Ovary (tissue), 9 donors: ENCODE measurements around the gene UPF3A. TPM values are rescaled to one million over a fixed set of nuclear protein-coding genes. Genes with fewer than 3 reads are reported as not detected.

Experiments
- DNase-seq, 5 donors: peaks; one replicate each; pipeline ENCODE4 v3.0.0-alpha.2; 2019 to 2020
- H3K27ac ChIP-seq, 2 donors: fragments of 200-600 bp; one replicate each; pipeline versions ENCODE4 v1.5.1 to v1.8.0; 2019 to 2022
- H3K27me3 ChIP-seq: fragments of 200-600 bp; one replicate; pipeline ENCODE4 v1.8.0; 2022
- H3K36me3 ChIP-seq: fragments of 200-600 bp; sonication (generic); one replicate; pipeline ENCODE4 v1.5.1; 2019
- H3K4me1 ChIP-seq: one replicate; pipeline ENCODE4 v1.8.1; 2013; ENCODE audit warnings: mild to moderate bottlenecking, moderate library complexity; ENCODE audit not compliant: insufficient read depth
- H3K4me3 ChIP-seq: fragments of 200-600 bp; sonication (generic); one replicate; pipeline ENCODE4 v1.5.1; 2017
- H3K9me3 ChIP-seq, 2 donors: fragments of 200-600 bp in 1 of 2; sonication (generic) in 1 of 2; one replicate each; pipeline versions ENCODE4 v1.5.1 to v1.8.1; 2013 to 2019; ENCODE audit warnings: mild to moderate bottlenecking in 1 of 2, moderate library complexity in 1 of 2
- EP300 ChIP-seq: sonication (generic); formaldehyde crosslinking; IDR thresholded peaks from one replicate; pipeline ENCODE4 v1.6.1; 2017; ENCODE audit warnings: antibody characterized with exemption
- POLR2A ChIP-seq: fragments of 450-650 bp; IDR thresholded peaks from one replicate; pipeline ENCODE4 v1.6.1; 2017; ENCODE audit warnings: antibody characterized with exemption, mild to moderate bottlenecking, moderate library complexity
- WGBS, 3 donors: extraction: QIAGEN DNeasy Blood & Tissue Kit in 1 of 3; methylation state at CpG; one replicate each; pipeline versions ENCODE4 v1.1.5 to v1.1.7; 2013 to 2017; 5-methylcytosine and 5-hydroxymethylcytosine counted together
- intact Hi-C, 4 donors: fragments of 100-400 bp; cut with DNase I; formaldehyde crosslinking; loops; one replicate each; pipeline versions ENCODE4 v1.11.0 to v1.15.1; 2022 to 2023
- polyA plus RNA-seq, 2 donors: library from polyadenylated mRNA; stranded (reverse); fragments of 200-250 nt in 1 of 2; fragments of 350-450 nt in 1 of 2; fragmentation: Illumina TruSeq in 1 of 2; extraction: RNeasy Lipid Tissue Mini Kit (QIAGEN cat#74804) in 1 of 2; gene quantifications; one replicate each; pipeline ENCODE4 v1.2.3, GENCODE V29; 2013 to 2014
- total RNA-seq, 7 donors: library from RNA; depleted of rRNA in 2 of 7; stranded (reverse); fragments of >200 nt in 2 of 7; fragmentation: NEBNext Ultra II Directional in 3 of 7; extraction: Animal tissue kit (Norgen Biotek cat#: 25700) in 3 of 7; gene quantifications; one replicate each; pipeline versions ENCODE4 v1.1.0 to v1.2.4, GENCODE V29; 2016 to 2023
- TF ChIP-seq, protein P1 (sequence below), 3 donors: fragments of 450-650 bp in 2 of 3; fragments of 200-600 bp in 1 of 3; IDR thresholded peaks; one replicate each; pipeline versions ENCODE4 v1.5.1 to v1.8.0; 2016 to 2022; ENCODE audit warnings: antibody characterized with exemption in 3 of 3, mild to moderate bottlenecking in 1 of 3
- donor health status: DM: no; HTN: no; CAD: no; lungs with moderate emphysema.
- donor health status: DM: no; HTN: no; CAD: no.
- donor health status: Bipolar disorder and iron deficiency.
- donor health status: DM: yes; HTN: yes; CAD: no.
- donor health status: DM: no; HTN: no; CAD: no.
- donor health status: DM: yes; HTN: yes; CAD: no.

UPF3A gene
- total and polyA plus RNA-seq, 9 donors, result 29.2 to 54.8 (median 40.4) TPM

DNA sequence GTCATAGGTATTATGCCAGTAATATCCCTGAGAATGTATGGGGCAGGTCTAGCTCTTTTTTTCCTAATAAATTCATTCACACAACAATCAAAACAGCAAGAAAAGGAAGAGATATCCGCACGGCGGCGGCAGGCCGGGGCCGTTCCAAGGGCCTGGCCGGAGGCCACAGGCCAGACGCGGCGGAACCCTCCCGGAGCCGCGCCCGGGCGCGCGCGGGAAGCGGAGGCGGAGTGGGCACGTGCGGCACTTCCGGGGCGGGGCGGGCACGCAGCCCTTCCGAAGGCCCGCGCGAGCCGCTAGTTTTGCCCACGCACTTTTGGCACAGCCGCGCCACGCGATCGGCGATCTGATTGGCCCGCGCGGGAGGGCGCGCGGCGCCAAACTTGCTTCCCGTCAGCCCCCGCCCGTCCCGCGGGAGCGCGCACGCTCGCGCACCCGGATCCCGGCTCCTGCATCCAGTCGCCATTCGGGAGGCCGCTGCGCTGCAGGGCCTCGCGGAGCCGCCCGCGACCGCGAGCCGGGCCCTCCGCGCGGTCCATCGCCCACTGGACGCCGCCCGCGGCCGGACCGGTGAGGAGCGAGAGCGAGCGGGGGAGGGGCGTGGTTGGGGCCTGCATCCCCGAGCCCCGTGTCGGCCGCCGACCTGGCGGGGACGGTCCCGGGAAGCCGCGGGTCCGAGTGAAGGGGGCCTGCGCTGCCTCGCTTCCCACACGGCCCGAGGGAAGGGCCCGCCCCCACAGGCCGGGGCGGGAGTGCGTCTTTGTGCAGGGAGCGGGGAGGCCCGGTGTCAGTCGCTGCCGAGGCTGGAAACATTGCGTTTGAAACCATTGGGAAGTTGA, 32.9 kb downstream of the UPF3A start, which contains the start of gene CHAMP1:
Gene CHAMP1, plus strand, starts transcription at position 430 of the 839 bp plus-strand sequence. CDS start 9,340 bp downstream, outside the sequence.
- DNase-seq, result peak; percentile 96 to 99 (median 96)
- H3K9me3 ChIP-seq, result no peaks in the 10 kb centered on the region
- WGBS, 3 donors, result 0 to 1% (median 0%) methylated on average over 103 to 107 of the region's 107 CpGs
- TF ChIP-seq POLR2A, result peak; percentile 84
- TF ChIP-seq, protein P1, sequence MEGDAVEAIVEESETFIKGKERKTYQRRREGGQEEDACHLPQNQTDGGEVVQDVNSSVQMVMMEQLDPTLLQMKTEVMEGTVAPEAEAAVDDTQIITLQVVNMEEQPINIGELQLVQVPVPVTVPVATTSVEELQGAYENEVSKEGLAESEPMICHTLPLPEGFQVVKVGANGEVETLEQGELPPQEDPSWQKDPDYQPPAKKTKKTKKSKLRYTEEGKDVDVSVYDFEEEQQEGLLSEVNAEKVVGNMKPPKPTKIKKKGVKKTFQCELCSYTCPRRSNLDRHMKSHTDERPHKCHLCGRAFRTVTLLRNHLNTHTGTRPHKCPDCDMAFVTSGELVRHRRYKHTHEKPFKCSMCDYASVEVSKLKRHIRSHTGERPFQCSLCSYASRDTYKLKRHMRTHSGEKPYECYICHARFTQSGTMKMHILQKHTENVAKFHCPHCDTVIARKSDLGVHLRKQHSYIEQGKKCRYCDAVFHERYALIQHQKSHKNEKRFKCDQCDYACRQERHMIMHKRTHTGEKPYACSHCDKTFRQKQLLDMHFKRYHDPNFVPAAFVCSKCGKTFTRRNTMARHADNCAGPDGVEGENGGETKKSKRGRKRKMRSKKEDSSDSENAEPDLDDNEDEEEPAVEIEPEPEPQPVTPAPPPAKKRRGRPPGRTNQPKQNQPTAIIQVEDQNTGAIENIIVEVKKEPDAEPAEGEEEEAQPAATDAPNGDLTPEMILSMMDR (IDR thresholded peaks at IDR 0.05), result peak in 2 of 3 donors; percentile 18 to 47
- TF ChIP-seq EP300, result peak; percentile 54
- H3K36me3 ChIP-seq, result no peaks in the 10 kb centered on the region
- intact Hi-C loops, result no loop called here
- H3K4me3 ChIP-seq, result peak within 1 kb of the TSS; percentile 91
- peaks cover 10% of the 10 kb centered on the region for H3K4me1 ChIP-seq
- H3K27me3 ChIP-seq, result no peaks in the 10 kb centered on the region
- H3K27ac ChIP-seq, result peak within 1 kb of the TSS; percentile 84 to 89

DNA sequence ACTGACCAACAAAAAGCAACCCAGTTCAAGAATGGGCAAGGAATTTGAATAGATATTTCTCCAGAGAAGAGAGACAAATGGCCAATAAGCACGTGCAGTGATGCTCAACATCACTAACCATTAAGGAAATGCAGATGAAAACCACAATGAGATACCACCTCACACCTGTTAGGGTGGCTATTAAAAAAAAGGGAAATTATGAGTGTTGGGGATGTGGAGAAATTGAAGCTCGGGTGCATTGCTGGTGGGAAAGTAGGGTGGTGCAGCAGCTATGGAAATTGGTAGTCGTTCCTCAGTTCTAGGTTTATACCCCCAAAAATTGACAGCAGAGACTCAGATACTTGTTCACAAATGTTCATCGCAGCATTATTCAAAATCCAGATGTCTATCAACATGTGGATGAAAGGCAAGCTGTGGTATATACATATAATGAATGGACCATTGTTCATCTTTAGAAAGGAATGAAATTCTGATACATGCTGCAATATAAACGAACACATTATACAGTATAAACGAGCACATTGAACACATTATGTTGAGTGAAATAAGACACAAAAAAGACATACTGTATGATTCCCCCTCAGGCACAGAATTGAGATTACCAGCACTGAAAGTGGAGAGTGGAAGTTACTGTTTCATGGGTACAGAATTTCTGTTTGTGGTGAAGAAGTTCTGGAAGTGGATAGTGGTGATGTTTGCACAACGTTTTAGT, 33.8 kb downstream of the UPF3A start:
- intact Hi-C loops, result no loop called here
- DNase-seq, result no peak
- Histone ChIP-seq H3K36me3 (no peaks in the 10 kb centered on the region), H3K27me3 (no peaks in the 10 kb centered on the region), H3K4me1 (peaks cover 10% of the 10 kb centered on the region), H3K9me3 (no peaks in the 10 kb centered on the region), H3K27ac (peak overlapping the region in 1 of 2 donors; percentile 89), H3K4me3 (peak overlapping the region; percentile 91)
- TF ChIP-seq EP300, result no peak
- TF ChIP-seq, protein P1 (IDR thresholded peaks at IDR 0.05), result no peak
- no peak for TF ChIP-seq POLR2A
- 8 to 15% (median 12%) methylated on average over 7 of the region's 7 CpGs for WGBS, 3 donors

DNA sequence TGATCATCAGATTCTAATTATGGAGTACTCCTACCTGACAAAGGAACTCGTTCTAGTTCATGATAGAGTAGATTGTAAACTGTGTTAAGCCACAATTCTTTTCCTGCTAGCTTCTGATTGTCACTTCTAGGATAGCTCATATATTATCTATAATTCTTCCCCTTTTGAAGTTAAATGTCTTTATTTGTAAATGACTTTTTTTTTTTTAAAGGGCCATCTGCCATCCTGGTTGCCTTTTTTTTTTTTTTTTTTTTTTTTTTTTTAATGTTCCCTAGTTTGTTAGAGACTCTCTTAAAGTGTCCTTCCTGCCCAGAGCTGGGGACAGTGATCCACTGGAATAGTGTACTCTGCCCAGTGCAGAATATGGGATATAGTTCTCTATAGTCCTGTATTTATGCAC, 37.2 kb downstream of the UPF3A start:
- H3K36me3 ChIP-seq, result no peaks in the 10 kb centered on the region
- H3K4me1 ChIP-seq, result peaks cover 7% of the 10 kb centered on the region
- intact Hi-C loops, result no loop called here
- no peaks in the 10 kb centered on the region for H3K27me3 ChIP-seq
- H3K27ac ChIP-seq, result no peak overlapping the region
- no peak overlapping the region for H3K4me3 ChIP-seq
- H3K9me3 ChIP-seq, result no peaks in the 10 kb centered on the region
- DNase-seq, result no peak
- 44 to 69% (median 47%) methylated on average over 1 of the region's 1 CpG for WGBS, 3 donors
- TF ChIP-seq, protein P1 (IDR thresholded peaks at IDR 0.05), result no peak
- no peak for TF ChIP-seq EP300
- TF ChIP-seq POLR2A, result no peak

DNA sequence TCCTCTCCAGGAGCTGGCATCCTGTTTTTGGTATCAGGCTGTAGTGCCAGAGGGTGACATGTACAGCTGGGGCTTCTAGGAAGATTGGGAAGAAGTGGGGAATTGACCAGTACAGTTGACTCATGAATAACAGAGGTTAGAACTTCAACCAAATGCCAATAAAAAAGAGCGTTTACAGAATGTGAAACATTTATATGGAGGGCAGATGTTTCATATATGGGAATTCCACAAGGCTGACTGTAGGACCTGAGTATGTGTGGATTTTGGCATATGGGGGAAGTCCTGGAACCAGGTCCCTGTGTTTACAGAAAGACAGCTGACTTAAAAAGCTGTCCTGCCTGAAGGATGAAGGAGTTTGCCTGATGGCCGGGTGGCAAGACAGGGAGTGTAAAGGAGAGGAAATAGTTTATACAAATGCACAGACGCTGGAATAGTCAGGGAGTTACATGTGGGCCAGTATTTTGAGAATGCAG, 38.1 kb downstream of the UPF3A start:
- H3K4me1 ChIP-seq, result peaks cover 7% of the 10 kb centered on the region
- DNase-seq, result no peak
- H3K27ac ChIP-seq, result no peak overlapping the region
- H3K27me3 ChIP-seq, result no peaks in the 10 kb centered on the region
- 60 to 73% (median 64%) methylated on average over 3 of the region's 3 CpGs for WGBS, 3 donors
- no peaks in the 10 kb centered on the region for H3K36me3 ChIP-seq
- TF ChIP-seq, protein P1 (IDR thresholded peaks at IDR 0.05), result no peak
- TF ChIP-seq POLR2A, result no peak
- TF ChIP-seq EP300, result no peak
- H3K4me3 ChIP-seq, result no peak overlapping the region
- intact Hi-C loops, result no loop called here
- H3K9me3 ChIP-seq, result no peaks in the 10 kb centered on the region
